Limb (tissue), 2 donors: Measurements from ENCODE around the gene MECR.

Source experiments
- DNase-seq, 2 donors: peaks; one replicate each; pipeline ENCODE4 v3.0.0-alpha.2; 2016; ENCODE audit errors: extremely low spot score in 2 of 2

Gene MECR

GRCh38 chr1:29255134-29255666 is 24.5 kb upstream of the MECR start:
- no peak for DNase-seq

DNA sequence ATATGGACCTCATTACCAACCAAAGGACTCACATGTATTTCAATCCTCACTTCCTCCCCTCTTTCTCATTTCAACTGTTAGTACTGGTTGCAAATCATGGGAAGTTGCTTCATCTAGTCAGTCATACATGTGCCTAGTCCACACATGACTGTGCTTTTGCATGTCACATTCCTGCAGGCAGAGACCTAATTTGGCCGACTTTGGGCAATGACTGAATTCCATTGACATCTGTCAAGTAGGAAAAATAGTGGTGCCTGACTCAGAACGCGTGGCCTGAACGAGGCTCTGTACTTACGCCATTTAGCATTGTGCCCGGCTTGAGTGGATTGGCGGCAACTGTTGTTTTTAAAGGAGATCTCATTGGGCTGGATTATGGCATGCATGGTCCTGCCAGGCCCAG is 23.6 kb upstream of the MECR start:
- no peak for DNase-seq

DNA sequence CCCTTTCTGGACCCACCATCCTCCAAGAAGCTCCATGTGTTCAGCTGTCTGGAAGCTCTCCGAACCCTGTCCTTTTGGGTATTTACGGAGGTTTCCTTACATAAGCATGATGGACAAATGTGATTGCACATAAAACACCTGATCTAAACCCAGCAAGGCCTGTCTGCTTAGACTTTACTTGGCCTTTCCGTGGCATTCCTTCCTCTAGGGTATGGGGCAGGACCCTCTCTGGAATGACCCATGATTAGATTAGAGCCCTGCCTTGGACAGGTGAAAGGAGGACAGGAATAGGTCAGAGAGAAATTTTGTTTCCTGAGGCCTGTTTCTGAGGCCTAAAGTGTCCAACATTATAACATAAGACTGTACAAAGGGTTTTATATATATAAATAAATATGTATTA is 22.4 kb upstream of the MECR start:
- no peak for DNase-seq

DNA sequence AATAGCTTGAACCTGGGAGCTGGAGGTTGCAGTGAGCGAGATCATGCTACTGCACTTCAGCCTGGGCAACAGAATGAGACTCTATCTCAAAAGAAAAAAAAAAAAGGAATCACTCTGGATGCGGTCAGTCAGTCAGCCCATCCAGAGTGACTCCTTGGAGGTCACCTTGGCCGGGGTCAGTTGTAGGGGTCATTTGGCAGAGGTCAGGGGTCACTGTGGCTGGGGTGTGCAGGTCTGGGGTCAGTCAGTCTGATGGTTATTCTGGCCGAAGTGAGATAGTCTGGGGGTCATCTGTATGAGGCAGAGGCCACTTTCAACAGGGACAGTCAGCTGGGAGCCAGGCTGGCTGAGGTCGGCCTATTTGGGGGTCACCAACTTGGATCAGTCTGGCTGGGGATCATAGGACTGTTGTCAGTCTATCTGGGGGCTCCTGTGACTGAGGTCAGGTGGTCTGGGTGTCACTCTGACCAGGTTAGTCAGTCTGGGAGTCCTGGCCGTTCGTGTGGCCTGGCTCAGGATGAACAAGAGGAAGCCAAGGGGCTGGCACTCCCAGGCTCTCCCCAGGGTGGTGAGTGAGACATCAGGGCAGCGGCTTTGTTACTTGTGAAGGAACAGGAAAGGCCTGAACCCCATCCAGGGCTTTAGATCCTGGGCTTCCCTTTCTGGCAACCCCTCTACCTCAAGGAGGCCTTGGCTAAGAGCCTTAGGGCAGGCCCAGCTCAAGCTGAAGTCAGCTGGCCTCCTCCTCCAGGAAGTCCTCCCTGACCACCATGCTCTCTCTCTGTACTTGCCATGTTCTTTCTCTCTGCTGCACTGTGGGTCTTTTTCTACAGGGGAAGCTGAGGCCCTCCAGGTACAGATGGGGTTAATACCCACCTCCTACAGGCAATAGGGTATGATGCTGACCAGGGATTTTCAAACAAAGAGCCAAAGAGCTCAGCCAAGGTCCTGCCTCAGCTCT is 20.7 kb upstream of the MECR start:
- DNase-seq, result no peak

- no peak for DNase-seq
Measured at GRCh38 chr1:29249951-29250581, 19.3 kb upstream of the MECR start.

- peak in 1 of 2 donors; percentile 68 for DNase-seq
Measured at GRCh38 chr1:29249170-29249691, 18.5 kb upstream of the MECR start.

DNA sequence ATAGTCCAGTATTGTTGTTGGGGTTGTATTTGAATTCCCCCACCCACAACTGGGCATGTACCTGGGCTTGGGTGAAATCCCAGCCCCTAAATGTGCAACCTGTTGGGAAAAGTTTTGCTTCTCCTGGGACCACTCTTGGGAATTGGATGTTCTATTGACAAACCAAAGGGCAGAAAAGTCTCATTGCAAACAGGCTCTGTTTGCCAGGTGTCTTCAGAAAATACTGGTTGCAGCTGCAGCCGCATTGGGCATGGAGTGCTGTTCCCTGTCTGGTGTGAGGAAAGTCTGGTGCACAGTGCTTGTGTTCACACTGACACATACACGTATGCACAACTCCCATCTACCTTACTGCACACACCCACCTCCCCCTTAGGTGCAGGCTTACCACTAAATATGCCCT is 17.7 kb upstream of the MECR start:
- no peak for DNase-seq

GRCh38 chr1:29247571-29248273 is 17.0 kb upstream of the MECR start:
- DNase-seq, result no peak

DNA sequence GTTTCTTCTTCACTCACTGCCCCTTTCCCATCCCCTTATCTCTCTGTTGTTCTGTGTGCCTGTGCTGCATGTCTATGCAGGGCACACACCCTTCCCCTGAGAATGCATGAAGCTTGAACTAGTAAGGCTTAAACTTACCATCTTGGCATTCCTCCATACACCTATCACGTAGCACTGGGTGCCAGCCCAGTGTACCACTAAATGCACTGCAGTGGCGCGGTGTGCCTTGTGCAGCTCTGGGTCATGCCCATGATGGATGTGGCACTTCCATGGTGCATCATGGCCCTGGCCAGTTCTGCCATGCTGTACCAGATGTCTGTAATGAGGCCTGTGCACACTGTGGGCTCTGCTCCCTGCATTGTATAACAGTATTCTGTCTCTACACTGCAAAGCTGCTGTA is 16.3 kb upstream of the MECR start:
- DNase-seq, result no peak

- DNase-seq, result peak in 1 of 2 donors; percentile 54
Measured at GRCh38 chr1:29245876-29246275, 15.1 kb upstream of the MECR start.

DNA sequence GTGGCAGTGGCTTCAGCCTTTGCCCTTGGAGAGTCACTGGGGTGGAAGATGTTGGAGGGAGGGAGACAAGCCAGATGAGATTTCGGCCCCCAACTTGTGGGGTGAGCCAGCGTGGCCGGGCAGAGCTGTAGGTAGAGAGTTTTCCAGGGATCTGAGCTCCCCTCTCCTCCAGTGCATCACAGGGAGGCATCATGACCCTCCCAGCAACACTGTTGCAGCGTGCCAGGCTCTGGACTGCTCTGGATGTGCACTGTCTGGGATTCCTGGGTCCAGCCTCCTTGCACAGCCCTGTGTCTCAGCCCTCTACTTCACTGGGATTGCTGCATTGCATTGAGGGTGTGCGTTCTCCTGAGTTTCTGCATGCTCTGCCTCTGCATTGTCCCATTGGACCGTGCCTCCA is 14.5 kb upstream of the MECR start:
- no peak for DNase-seq

DNA sequence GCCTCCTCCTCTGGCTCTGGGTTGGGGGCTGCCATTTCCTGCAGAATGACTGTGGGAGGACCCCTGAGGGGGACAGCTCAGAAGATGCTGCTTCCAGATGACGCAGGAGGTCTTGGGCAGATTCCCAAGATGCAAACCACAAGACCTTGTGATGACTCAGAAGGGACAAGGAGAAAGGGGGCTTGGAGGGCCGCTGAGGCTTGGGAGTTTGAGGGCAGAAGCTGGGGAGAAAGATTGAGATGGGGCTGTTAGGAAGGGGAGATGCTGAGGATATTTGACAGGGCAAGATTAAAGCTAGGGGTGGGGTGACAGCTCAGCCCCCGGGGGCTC is 13.1 kb upstream of the MECR start:
- no peak for DNase-seq

GRCh38 chr1:29243023-29243870 is 12.5 kb upstream of the MECR start:
- no peak for DNase-seq

DNA sequence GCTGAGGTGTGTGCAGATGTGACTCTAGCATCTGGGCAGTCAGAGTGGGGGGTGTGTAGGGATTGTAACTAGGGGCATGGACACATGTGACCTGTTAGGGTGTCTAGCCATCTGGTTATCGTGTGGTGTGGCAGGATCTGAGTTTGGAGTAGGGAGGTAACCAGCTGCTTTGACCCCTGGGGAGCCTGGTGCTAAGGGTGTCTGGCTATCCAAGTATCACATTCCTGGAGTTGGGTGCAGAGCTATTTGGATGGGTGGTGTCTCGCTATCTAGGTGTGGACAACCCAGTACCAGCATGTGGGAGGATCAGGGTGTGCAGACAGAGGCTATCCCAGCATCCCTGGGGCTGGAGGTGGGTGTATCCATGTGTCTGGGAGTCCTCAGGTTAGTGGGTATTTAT is 10.3 kb upstream of the MECR start:
- DNase-seq, result no peak

GRCh38 chr1:29240400-29240837 is 9.7 kb upstream of the MECR start:
- peak in 1 of 2 donors; percentile 65 for DNase-seq

- DNase-seq, result no peak
Measured at GRCh38 chr1:29239142-29239541, 8.4 kb upstream of the MECR start.

DNA sequence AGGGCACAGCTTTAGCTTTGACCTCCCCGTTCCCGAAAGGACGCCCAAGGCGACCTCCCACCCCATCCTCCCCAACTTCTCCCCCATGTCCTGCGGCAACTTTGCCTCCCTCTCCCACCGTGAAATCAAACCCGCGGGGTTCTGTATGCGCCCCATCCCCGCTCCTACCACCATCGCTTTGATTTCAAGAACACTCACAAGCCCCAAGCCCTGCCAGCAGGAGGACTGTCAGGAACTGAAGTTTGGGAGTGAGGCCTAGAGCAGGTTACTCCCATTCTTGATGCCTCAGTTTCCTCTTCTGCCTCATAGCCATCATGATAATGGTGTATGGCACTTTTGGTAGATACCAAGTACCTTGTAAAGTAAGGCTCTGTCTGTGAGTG is 7.9 kb upstream of the MECR start:
- DNase-seq, result no peak

- peak in 1 of 2 donors; percentile 63 for DNase-seq
Measured at GRCh38 chr1:29237852-29238619, 7.3 kb upstream of the MECR start.

- DNase-seq, result peak in 1 of 2 donors; percentile 77
Measured at GRCh38 chr1:29237129-29237821, 6.5 kb upstream of the MECR start.
